HepG2 (cell line): Measurements from ENCODE around the gene FUT6. TPM values are rescaled to one million over a fixed set of nuclear protein-coding genes. Genes with fewer than 3 reads are reported as not detected.

Experiments used
- ATAC-seq: fragments of 200-7000 bp; cut with Tn5 transposase; 3 replicates; pipeline ENCODE4 v1.9.1; 2020; ENCODE audit warnings: mild to moderate bottlenecking, moderate library complexity
- BruUV-seq: library from RNA; stranded (reverse); fragments of 400-500 nt; replicated peaks from 2 replicates; lab custom pipeline; 2021; lab: Mats Ljungman, UMichigan
- CTCF ChIA-PET: fragments of 300-600 bp; formaldehyde crosslinking; extraction: SDS; loops from one replicate; lab custom pipeline; 2021; ENCODE audit warnings: low total read pairs, inconsistent platforms, low intra/inter-chr PET ratio; lab: Yijun Ruan, JAX
- POLR2A ChIA-PET: fragments of 350-600 bp; sonication (Branson Sonifier 250); formaldehyde crosslinking; loops from one replicate; lab custom pipeline; 2020; ENCODE audit warnings: antibody characterized with exemption, inconsistent platforms; lab: Yijun Ruan, JAX
- DNase-seq: peaks from one replicate; pipeline ENCODE4 v3.0.0-alpha.2; 2015; ENCODE audit warnings: low spot score
- FAIRE-seq: peaks from 3 replicates; lab custom pipeline; 2011; peaks lifted over from hg19 to GRCh38; lab: Jason Lieb, UNC
- H2AFZ ChIP-seq: one replicate; pipeline ENCODE4 v1.6.1; 2011; ENCODE audit warnings: low read length, inconsistent platforms
- H3K27ac ChIP-seq: fragments of 300-600 bp; 3 replicates; pipeline ENCODE4 v1.8.0; 2011; ENCODE audit warnings: mixed run types, mild to moderate bottlenecking, mixed read lengths, low read length, inconsistent platforms; ENCODE audit not compliant: insufficient read depth; ENCODE audit errors: extremely low read length
- H3K27me3 ChIP-seq, 2 experiments: fragments of 200-600 bp in 1 of 2; 2 replicates in 1 of 2; 3 replicates in 1 of 2; pipeline versions ENCODE4 v1.6.0 to v1.8.0; 2011; ENCODE audit warnings: low read length in 2 of 2, mild to moderate bottlenecking in 2 of 2, moderate library complexity in 2 of 2, inconsistent platforms in 1 of 2; ENCODE audit not compliant: insufficient read depth in 2 of 2, control insufficient read depth in 1 of 2
- H3K36me3 ChIP-seq, 2 experiments: fragments of 200-600 bp in 1 of 2; replicated peaks in 1 of 2; 2 replicates in 1 of 2; 3 replicates in 1 of 2; pipeline versions ENCODE4 v1.5.1 to v1.8.0; 2011; ENCODE audit warnings: low read length in 2 of 2, inconsistent platforms in 1 of 2; ENCODE audit not compliant: insufficient read depth in 2 of 2, control insufficient read depth in 1 of 2
- H3K4me1 ChIP-seq: 2 replicates; pipeline ENCODE4 v1.5.1; 2012; ENCODE audit warnings: low read length, inconsistent platforms; ENCODE audit not compliant: insufficient read depth
- H3K4me2 ChIP-seq: 2 replicates; pipeline ENCODE4 v1.6.0; 2011; ENCODE audit warnings: low read depth, low read length, inconsistent platforms
- H3K4me3 ChIP-seq, 3 experiments: fragments of 200-600 bp in 1 of 3; sonication (generic), shearing (Covaris generic) in 1 of 3; replicated peaks in 1 of 3; 2 replicates each; pipeline ENCODE4 v1.5.1; 2011 to 2016; ENCODE audit warnings: low read length in 3 of 3, inconsistent platforms in 2 of 3, low read depth in 2 of 3, mild to moderate bottlenecking in 2 of 3, control low read depth in 1 of 3, mixed read lengths in 1 of 3; ENCODE audit not compliant: insufficient read depth in 1 of 3
- H3K79me2 ChIP-seq: one replicate; pipeline ENCODE4 v1.6.1; 2011; ENCODE audit warnings: low read length, inconsistent platforms; ENCODE audit not compliant: insufficient read depth
- H3K9ac ChIP-seq: 2 replicates; pipeline ENCODE4 v1.6.0; 2011; ENCODE audit warnings: mild to moderate bottlenecking, low read depth, low read length, inconsistent platforms; ENCODE audit not compliant: insufficient read depth
- H3K9me3 ChIP-seq: 2 replicates; pipeline ENCODE4 v1.5.1; 2012; ENCODE audit warnings: mild to moderate bottlenecking, low read length
- H4K20me1 ChIP-seq: 2 replicates; pipeline ENCODE4 v1.6.0; 2011; ENCODE audit warnings: inconsistent platforms, mild to moderate bottlenecking, low read length, moderate library complexity; ENCODE audit not compliant: insufficient read depth
- ATAD3A ChIP-seq: sonication (generic); formaldehyde crosslinking; IDR thresholded peaks from 2 replicates; pipeline ENCODE4 v1.4.0; 2020; ENCODE audit warnings: missing genetic modification reagents
- CBX1 ChIP-seq: IDR thresholded peaks from one replicate; pipeline ENCODE4 v1.6.1; 2016; ENCODE audit warnings: antibody characterized with exemption, low read depth
- NCOA1 ChIP-seq: sonication (generic); formaldehyde crosslinking; IDR thresholded peaks from 2 replicates; pipeline ENCODE4 v1.9.0; 2021; ENCODE audit warnings: missing genetic modification reagents
- PPARG ChIP-seq: conservative IDR thresholded peaks from 2 replicates; pipeline ENCODE4 v1.6.1; 2016; ENCODE audit warnings: missing biosample characterization, missing genetic modification reagents
- THAP8 ChIP-seq: sonication (generic); formaldehyde crosslinking; IDR thresholded peaks from 2 replicates; pipeline ENCODE4 v1.5.1; 2020; ENCODE audit warnings: missing genetic modification reagents, mild to moderate bottlenecking, borderline replicate concordance
- TRIM24 ChIP-seq: sonication (generic); formaldehyde crosslinking; IDR thresholded peaks from 2 replicates; pipeline ENCODE4 v1.8.0; 2022; ENCODE audit warnings: mild to moderate bottlenecking, missing genetic modification reagents
- ZNF142 ChIP-seq: sonication (generic); formaldehyde crosslinking; IDR thresholded peaks from 2 replicates; pipeline ENCODE4 v1.4.0; 2020; ENCODE audit warnings: missing genetic modification reagents
- WGBS: methylation state at CpG from one replicate; pipeline ENCODE4 v1.1.6; 2017; ENCODE audit warnings: low lambda C conversion rate; 5-methylcytosine and 5-hydroxymethylcytosine counted together
- in situ Hi-C: cut with HindIII; loops from 2 replicates; pipeline ENCODE4 v1.10.0; 2017; ENCODE audit warnings: low pct_unique_long_range_greater_than_20kb; ENCODE audit not compliant: extremely low pct_ligation_motif_present
- intact Hi-C: fragments of 100-400 bp; cut with micrococcal nuclease; formaldehyde crosslinking; loops from one replicate; pipeline ENCODE4 v1.10.0; 2022; ENCODE audit not compliant: unreplicated experiment
- polyA plus RNA-seq, 8 experiments: library from polyadenylated mRNA; depleted of rRNA in 3 of 8; stranded (reverse) in 7 of 8; unstranded in 1 of 8; fragments of >200 nt; fragmentation: Illumina TruSeq in 4 of 8; extraction: Trizol in 4 of 8; gene quantifications; 2 replicates each; pipeline versions ENCODE4 v1.2.1 to v1.2.3, GENCODE V29; 2011 to 2016; ENCODE audit warnings: low read depth in 4 of 8, missing spikeins in 1 of 8, mixed read lengths in 1 of 8; ENCODE audit not compliant: insufficient read depth in 1 of 8
- total RNA-seq, 5 experiments: library from RNA; depleted of rRNA; stranded (reverse); fragments of >200 nt; fragmentation: Illumina TruSeq; extraction: Trizol; gene quantifications; 2 replicates each; pipeline ENCODE4 v1.2.3, GENCODE V29; 2016; ENCODE audit warnings: low read depth in 1 of 5

FUT6 gene
- total and polyA plus RNA-seq, 2 of the 13 experiments (the other 11 are each of a cell fraction or from before 2014, with no cell fraction given), result 8.2 to 27.7 TPM

GRCh38 chr19:5814123-5814851, 25.2 kb downstream of the FUT6 start:
- TF ChIP-seq CBX1 (no peak), ZNF142 (CRISPR knock-in tag) (no peak), NCOA1 (no peak), THAP8 (no peak), PPARG (CRISPR knock-in tag) (no peak), ATAD3A (CRISPR knock-in tag) (no peak), TRIM24 (CRISPR knock-in tag) (no peak)
- TF ChIP-seq, all 625 proteins: peak for 0
- no peaks in the 10 kb centered on the region for H3K27me3 ChIP-seq
- H3K79me2 ChIP-seq, result no peaks in the 10 kb centered on the region
- H3K36me3 ChIP-seq, result no peaks in the 10 kb centered on the region
- intact Hi-C loops (no loop called here), in situ Hi-C loops (no loop called here)
- no peak overlapping the region for H2AFZ ChIP-seq
- ATAC-seq, result no peak
- no peak overlapping the region for H3K27ac ChIP-seq
- no peak overlapping the region for H3K9ac ChIP-seq
- CTCF ChIA-PET, result no interaction called here
- H3K4me1 ChIP-seq, result peaks cover 1% of the 10 kb centered on the region
- WGBS, result 82% methylated on average over 9 of the region's 9 CpGs
- no peaks in the 10 kb centered on the region for H4K20me1 ChIP-seq
- no peak for DNase-seq
- H3K4me3 ChIP-seq, result no peak overlapping the region
- no peaks in the 10 kb centered on the region for H3K9me3 ChIP-seq
- BruUV-seq, result no TSS peak
- POLR2A ChIA-PET, result no interaction called here
- no peak for FAIRE-seq
- H3K4me2 ChIP-seq, result no peak overlapping the region
